ENCODE results near the gene ANAPC5. TPM values are rescaled to one million over a fixed set of nuclear protein-coding genes. Genes with fewer than 3 reads are reported as not detected.
"Not testable (repeated sequence)": the region's sequence is repeated elsewhere in the genome, so short reads cannot be mapped to it uniquely, and the experiment has no call there.

The ANAPC5 gene
- total and polyA plus RNA-seq, 2 donors from 2014 or later: 84.3 to 85.1 TPM

DNA sequence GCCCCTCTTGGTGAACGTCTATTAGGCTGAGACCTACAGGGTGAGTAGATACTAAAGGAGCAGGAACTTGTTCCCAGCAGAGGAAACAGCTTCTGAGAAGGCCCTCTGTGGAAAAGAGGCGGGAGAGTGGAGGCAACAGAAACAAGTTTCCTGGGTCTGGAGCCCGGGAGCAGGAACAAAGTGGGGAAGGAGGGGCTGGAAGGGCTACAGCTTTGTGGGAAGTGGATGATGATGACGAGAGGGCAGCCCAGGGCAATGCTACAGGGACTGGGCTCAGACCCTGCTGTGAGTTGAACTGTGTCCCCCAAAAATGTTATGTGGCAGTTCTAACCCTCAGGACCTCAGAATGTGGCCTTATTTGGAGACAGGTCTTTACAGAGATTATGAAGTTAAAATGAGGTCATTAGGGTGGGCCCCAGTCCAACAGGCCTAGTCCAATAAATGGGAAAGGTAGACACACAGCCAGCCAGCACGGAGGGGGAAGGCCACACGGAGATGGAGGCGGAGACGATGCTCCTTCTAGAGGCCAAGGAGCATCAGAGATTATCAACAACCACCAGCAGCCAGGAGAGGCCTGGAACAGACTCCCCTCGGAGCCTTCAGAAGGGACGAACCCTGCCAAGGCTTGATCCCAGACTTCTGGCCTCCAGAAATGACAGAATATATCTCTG lies 70.0 kb downstream of the ANAPC5 start:
- Histone ChIP-seq H3K4me1 (ENCODE audit: control insufficient read depth in 2 of 3, insufficient read depth in 2 of 3, low read depth in 1 of 3, low read length in 3 of 3) (peaks cover 0 to 5% (median 0%) of the 10 kb centered on the region in 3 donors), H3K36me3 (ENCODE audit: control insufficient read depth in 2 of 3, insufficient read depth in 3 of 3, low read length in 3 of 3) (peaks cover 0 to 2% (median 0%) of the 10 kb centered on the region in 3 donors), H3K27ac (ENCODE audit: low read depth in 2 of 2, low read length in 2 of 2) (no peak overlapping the region), H3K9me3 (ENCODE audit: control insufficient read depth in 2 of 3, insufficient read depth in 1 of 3, low read length in 3 of 3) (no peaks in the 10 kb centered on the region), H3K4me3 (ENCODE audit: low read length in 3 of 3) (no peak overlapping the region), H3K27me3 (ENCODE audit: control insufficient read depth, insufficient read depth, low read length) (no peaks in the 10 kb centered on the region), H3K9ac (ENCODE audit: low read length in 3 of 3) (no peak overlapping the region)
- DNase-seq (peak in 1 of 5 donors; percentile 48), FAIRE-seq (no peak)
- TF ChIP-seq, protein P1, sequence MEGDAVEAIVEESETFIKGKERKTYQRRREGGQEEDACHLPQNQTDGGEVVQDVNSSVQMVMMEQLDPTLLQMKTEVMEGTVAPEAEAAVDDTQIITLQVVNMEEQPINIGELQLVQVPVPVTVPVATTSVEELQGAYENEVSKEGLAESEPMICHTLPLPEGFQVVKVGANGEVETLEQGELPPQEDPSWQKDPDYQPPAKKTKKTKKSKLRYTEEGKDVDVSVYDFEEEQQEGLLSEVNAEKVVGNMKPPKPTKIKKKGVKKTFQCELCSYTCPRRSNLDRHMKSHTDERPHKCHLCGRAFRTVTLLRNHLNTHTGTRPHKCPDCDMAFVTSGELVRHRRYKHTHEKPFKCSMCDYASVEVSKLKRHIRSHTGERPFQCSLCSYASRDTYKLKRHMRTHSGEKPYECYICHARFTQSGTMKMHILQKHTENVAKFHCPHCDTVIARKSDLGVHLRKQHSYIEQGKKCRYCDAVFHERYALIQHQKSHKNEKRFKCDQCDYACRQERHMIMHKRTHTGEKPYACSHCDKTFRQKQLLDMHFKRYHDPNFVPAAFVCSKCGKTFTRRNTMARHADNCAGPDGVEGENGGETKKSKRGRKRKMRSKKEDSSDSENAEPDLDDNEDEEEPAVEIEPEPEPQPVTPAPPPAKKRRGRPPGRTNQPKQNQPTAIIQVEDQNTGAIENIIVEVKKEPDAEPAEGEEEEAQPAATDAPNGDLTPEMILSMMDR (IDR thresholded peaks at IDR 0.05; ENCODE audit: borderline replicate concordance, extremely low read depth, insufficient read depth): no peak
- intact Hi-C loops (cut with DNase I): no loop called here

DNA sequence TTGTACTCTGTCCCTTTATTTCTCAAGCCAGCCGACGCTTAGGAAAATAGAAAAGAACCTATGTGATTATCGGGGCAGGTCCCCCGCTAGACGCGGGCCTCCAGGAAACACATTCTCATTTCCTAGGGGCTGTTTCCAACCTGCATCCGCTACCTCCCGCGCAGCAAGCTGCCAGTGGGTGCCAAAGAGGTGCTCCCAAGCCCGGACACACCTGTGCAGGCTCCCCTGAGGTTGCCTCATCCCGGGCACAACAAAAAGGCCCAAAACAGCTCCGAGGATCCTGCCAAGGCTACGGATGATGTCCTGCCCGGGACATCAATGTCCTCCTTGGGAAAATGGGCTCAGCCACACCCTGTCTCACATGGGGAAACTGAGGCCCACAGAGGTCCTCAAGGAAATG lies 71.1 kb downstream of the ANAPC5 start:
- peak in 1 of 5 donors; percentile 36 for DNase-seq
- FAIRE-seq; intact Hi-C loops (cut with DNase I): not testable (repeated sequence)

DNA sequence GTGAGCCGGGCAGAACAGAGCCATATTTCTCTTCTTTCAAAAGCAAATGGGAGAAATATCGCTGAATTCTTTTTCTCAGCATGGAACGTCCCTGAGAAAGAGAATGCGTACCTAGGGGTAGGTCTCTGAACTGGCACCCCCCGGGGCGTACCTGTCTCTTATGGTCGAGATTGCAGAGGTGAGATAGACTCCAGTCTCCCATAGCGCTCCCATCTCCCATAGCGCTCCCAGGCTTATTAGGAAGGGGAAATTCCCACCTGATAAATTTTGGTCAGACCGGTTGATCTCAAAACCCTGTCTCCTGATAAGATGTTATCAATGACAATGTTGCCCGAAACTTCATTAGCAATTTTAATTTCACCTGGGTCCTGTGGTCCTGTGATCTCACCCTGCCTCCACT lies 71.7 kb downstream of the ANAPC5 start:
- H3K27ac ChIP-seq (ENCODE audit: low read depth in 2 of 2, low read length in 2 of 2); H3K9ac ChIP-seq (ENCODE audit: low read length in 3 of 3); H3K4me1 ChIP-seq (ENCODE audit: control insufficient read depth in 2 of 3, insufficient read depth in 2 of 3, low read depth in 1 of 3, low read length in 3 of 3); FAIRE-seq; H3K27me3 ChIP-seq (ENCODE audit: control insufficient read depth, insufficient read depth, low read length); H3K9me3 ChIP-seq (ENCODE audit: control insufficient read depth in 2 of 3, insufficient read depth in 1 of 3, low read length in 3 of 3); H3K4me3 ChIP-seq (ENCODE audit: low read length in 3 of 3); H3K36me3 ChIP-seq (ENCODE audit: control insufficient read depth in 2 of 3, insufficient read depth in 3 of 3, low read length in 3 of 3); intact Hi-C loops (cut with DNase I): not testable (repeated sequence)
- peak in 1 of 5 donors; percentile 10 for DNase-seq

More for the DNA sequence above, 71.1 kb downstream of the ANAPC5 start:
- not testable (repeated sequence) for H3K9ac ChIP-seq (ENCODE audit: low read length in 3 of 3); H3K27me3 ChIP-seq (ENCODE audit: control insufficient read depth, insufficient read depth, low read length); H3K4me3 ChIP-seq (ENCODE audit: low read length in 3 of 3); H3K27ac ChIP-seq (ENCODE audit: low read depth in 2 of 2, low read length in 2 of 2); H3K36me3 ChIP-seq (ENCODE audit: control insufficient read depth in 2 of 3, insufficient read depth in 3 of 3, low read length in 3 of 3); H3K9me3 ChIP-seq (ENCODE audit: control insufficient read depth in 2 of 3, insufficient read depth in 1 of 3, low read length in 3 of 3); H3K4me1 ChIP-seq (ENCODE audit: control insufficient read depth in 2 of 3, insufficient read depth in 2 of 3, low read depth in 1 of 3, low read length in 3 of 3)

DNA sequence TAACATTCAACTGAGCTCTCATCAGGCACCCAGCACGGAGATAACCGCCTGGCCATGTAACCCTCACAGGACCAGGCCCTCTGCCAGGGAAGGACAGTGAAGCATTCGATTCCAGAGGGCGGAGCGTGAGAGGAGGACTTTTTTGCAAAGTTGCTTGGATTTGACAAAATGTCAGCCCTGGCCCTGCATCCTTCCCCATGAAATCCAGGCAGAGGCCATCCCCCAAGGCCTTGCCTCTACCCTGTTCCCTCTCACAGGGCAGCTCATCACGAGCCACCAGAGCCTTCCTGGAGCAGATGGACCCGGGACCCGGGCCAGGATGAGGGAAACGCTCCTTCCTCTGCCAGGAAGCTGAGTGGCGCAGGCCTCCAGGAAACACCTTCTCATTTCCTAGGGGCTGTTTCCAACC lies 72.7 kb downstream of the ANAPC5 start:
- TF ChIP-seq, protein P1 (IDR thresholded peaks at IDR 0.05; ENCODE audit: borderline replicate concordance, extremely low read depth, insufficient read depth): no peak
- intact Hi-C loops (cut with DNase I): no loop called here
- H3K9ac ChIP-seq (ENCODE audit: low read length in 3 of 3): no peak overlapping the region
- FAIRE-seq (no peak), DNase-seq (peak in 1 of 5 donors; percentile 82)
- no peak overlapping the region for H3K27ac ChIP-seq (ENCODE audit: low read depth in 2 of 2, low read length in 2 of 2)
- H3K9me3 ChIP-seq (ENCODE audit: control insufficient read depth in 2 of 3, insufficient read depth in 1 of 3, low read length in 3 of 3): no peaks in the 10 kb centered on the region
- H3K4me1 ChIP-seq (ENCODE audit: control insufficient read depth in 2 of 3, insufficient read depth in 2 of 3, low read depth in 1 of 3, low read length in 3 of 3): no peaks in the 10 kb centered on the region
- H3K36me3 ChIP-seq (ENCODE audit: control insufficient read depth in 2 of 3, insufficient read depth in 3 of 3, low read length in 3 of 3): peaks cover 0 to 2% (median 0%) of the 10 kb centered on the region in 3 donors
- H3K27me3 ChIP-seq (ENCODE audit: control insufficient read depth, insufficient read depth, low read length): no peaks in the 10 kb centered on the region
- H3K4me3 ChIP-seq (ENCODE audit: low read length in 3 of 3): no peak overlapping the region

Measured in kidney (tissue), 14 donors.